ENCODE data around the gene NRP1.
A peak's percentile ranks its signal among the peaks of the same experiment; 100 is the strongest.

Gene NRP1

GRCh38 chr10:33345236-33345635, 10.8 kb upstream of the NRP1 start:
- ChIA-PET POLR2A (no interaction called here), CTCF (interaction anchor here (1.4 kb wide), 1 partner anchor 1293 kb away, joined by 4 read pairs; no protein-coding TSS in a partner anchor)
- H3K4me3 ChIP-seq (ENCODE audit: low read depth, low read length): no peak overlapping the region
- TF ChIP-seq, protein P1, sequence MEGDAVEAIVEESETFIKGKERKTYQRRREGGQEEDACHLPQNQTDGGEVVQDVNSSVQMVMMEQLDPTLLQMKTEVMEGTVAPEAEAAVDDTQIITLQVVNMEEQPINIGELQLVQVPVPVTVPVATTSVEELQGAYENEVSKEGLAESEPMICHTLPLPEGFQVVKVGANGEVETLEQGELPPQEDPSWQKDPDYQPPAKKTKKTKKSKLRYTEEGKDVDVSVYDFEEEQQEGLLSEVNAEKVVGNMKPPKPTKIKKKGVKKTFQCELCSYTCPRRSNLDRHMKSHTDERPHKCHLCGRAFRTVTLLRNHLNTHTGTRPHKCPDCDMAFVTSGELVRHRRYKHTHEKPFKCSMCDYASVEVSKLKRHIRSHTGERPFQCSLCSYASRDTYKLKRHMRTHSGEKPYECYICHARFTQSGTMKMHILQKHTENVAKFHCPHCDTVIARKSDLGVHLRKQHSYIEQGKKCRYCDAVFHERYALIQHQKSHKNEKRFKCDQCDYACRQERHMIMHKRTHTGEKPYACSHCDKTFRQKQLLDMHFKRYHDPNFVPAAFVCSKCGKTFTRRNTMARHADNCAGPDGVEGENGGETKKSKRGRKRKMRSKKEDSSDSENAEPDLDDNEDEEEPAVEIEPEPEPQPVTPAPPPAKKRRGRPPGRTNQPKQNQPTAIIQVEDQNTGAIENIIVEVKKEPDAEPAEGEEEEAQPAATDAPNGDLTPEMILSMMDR (IDR thresholded peaks at IDR 0.05; ENCODE audit: insufficient read depth, low read length, missing control alignments): no peak
- DNase-seq (ENCODE audit: low read depth, low spot score): no peak

DNA sequence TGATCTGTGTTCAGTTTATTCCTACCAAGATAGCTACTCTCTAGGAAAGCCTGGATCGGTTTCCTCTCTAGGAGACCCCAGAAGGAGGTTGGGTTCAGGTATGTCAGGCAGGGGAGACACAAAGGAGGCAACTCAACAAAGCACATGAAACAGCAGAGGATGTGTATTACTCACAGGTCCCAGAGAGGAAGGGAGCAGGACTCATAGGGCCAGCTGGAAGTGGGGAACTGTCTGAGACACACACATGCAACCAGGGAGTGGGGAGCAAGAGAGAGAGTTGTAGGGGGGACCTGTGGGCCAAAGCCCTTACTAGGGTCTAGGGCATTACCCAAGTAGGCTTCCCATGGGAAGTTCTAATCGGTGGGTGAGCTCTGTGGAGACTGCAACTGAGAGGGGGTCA, 10.2 kb upstream of the NRP1 start:
- no peak for DNase-seq (ENCODE audit: low read depth, low spot score)
- TF ChIP-seq, protein P1 (IDR thresholded peaks at IDR 0.05; ENCODE audit: insufficient read depth, low read length, missing control alignments): no peak
- POLR2A ChIA-PET: no interaction called here
- no peak overlapping the region for H3K4me3 ChIP-seq (ENCODE audit: low read depth, low read length)
- CTCF ChIA-PET: interaction anchor here (0.7 to 1.4 kb wide), 2 partner anchors 11 to 1294 kb away, joined by 3 to 4 read pairs; no protein-coding TSS in a partner anchor

DNA sequence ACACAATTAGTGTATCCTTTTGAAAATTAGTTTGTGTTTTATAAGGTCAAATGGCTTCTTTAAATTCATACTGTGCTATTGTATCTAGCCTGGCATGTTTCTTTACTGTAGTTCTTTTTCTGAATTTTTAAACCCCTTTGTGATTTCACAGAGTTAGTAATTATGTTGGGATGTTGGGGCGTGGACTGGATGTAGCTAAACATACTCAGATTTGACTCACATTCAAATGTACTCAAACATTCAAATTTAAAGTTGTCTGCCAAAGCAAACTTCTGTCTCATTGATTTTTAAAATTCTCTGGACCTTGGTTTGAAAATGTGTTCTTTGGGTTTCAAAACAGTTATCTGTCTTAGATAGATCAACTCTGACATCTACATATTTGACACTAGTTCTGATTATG, 7.2 kb upstream of the NRP1 start:
- no peak for DNase-seq (ENCODE audit: low read depth, low spot score)
- TF ChIP-seq, protein P1 (IDR thresholded peaks at IDR 0.05; ENCODE audit: insufficient read depth, low read length, missing control alignments): no peak
- ChIA-PET CTCF (no interaction called here), POLR2A (interaction anchor here (1.0 kb wide), 1 partner anchor 36 kb away, joined by 5 read pairs; no protein-coding TSS in a partner anchor)
- no peak overlapping the region for H3K4me3 ChIP-seq (ENCODE audit: low read depth, low read length)

- ChIA-PET POLR2A (interaction anchor here (0.8 kb wide), 2 partner anchors 45 to 324 kb away, joined by 3 to 6 read pairs; no protein-coding TSS in a partner anchor), CTCF (interaction anchor here (1.0 kb wide), 1 partner anchor 1301 kb away, joined by 3 read pairs; no protein-coding TSS in a partner anchor)
- peak overlapping the region; percentile 86 for H3K4me3 ChIP-seq (ENCODE audit: low read depth, low read length)
- DNase-seq (ENCODE audit: low read depth, low spot score): peak; percentile 55
- TF ChIP-seq, protein P1 (IDR thresholded peaks at IDR 0.05; ENCODE audit: insufficient read depth, low read length, missing control alignments): peak; percentile 3
These were observed 3.0 kb upstream of the NRP1 start for GRCh38 chr10:33337326-33337957.

DNA sequence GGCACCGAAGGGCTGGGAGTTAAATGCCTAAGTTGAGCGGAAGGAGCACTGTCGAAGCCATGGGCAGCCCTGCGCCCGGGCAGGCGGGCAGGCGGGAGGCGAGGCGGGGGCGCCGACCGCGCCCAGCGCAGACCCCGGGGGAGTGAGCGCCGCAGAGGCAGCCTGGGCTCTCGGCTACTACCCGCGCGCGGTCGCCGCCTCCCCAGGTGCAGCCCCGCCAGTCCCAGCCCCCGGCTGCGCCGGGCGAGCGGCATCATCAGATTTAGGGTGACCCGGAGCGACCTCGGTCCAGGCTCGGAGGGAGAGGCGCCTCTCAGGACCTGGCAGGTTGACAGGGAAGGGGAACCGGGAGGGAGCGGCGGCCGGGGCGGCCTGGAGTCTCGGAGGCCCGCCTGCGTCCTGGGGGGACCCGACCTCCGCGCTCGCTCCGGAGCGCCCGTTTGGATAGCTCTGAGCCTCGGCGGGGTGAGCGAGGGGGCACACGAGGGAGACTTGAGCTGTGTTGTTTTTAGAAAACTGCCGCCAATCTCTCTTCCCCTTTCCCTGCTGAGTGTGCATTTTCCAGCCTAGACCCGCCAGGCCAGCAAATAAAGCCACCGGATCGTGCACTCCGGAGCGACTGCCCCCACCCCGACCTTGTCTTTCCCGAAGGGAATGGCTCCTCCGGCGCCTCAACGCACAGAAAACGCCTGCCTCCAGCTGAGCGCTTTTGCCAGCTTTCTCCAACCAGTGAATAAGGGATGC, 2.3 kb upstream of the NRP1 start:
- ChIA-PET POLR2A (interaction anchor here (0.8 to 2.3 kb wide), 4 partner anchors 29 to 325 kb away, joined by 3 to 10 read pairs (median 6); no protein-coding TSS in a partner anchor), CTCF (no interaction called here)
- H3K4me3 ChIP-seq (ENCODE audit: low read depth, low read length): peak overlapping the region; percentile 86
- no peak for DNase-seq (ENCODE audit: low read depth, low spot score)
- TF ChIP-seq, protein P1 (IDR thresholded peaks at IDR 0.05; ENCODE audit: insufficient read depth, low read length, missing control alignments): no peak
